ENCODE measurements around the gene ULBP2. TPM values are rescaled to one million over a fixed set of nuclear protein-coding genes. Genes with fewer than 3 reads are reported as not detected.

ULBP2 gene
- total RNA-seq, 1 donor = 2.5 TPM

GRCh38 chr6:149933036-149933435 is 8.8 kb upstream of the ULBP2 start:
- H3K79me2 ChIP-seq (ENCODE audit: insufficient read depth, low read length) = no peaks in the 10 kb centered on the region
- H3K4me1 ChIP-seq (ENCODE audit: insufficient read depth, low read length) = no peaks in the 10 kb centered on the region
- no peaks in the 10 kb centered on the region for H3K36me3 ChIP-seq (ENCODE audit: insufficient read depth, low read length)
- H3K9me3 ChIP-seq (ENCODE audit: low read depth, low read length) = no peaks in the 10 kb centered on the region
- H4K20me1 ChIP-seq (ENCODE audit: insufficient read depth, low read length) = no peaks in the 10 kb centered on the region
- DNase-seq (ENCODE audit: insufficient read length, low spot score, missing footprints) = no peak
- no peak overlapping the region for H3K27ac ChIP-seq (ENCODE audit: low read depth, low read length)
- peaks cover 56% of the 10 kb centered on the region for H3K27me3 ChIP-seq (ENCODE audit: insufficient read depth, low read length)
- no peak overlapping the region for H2AFZ ChIP-seq (ENCODE audit: low read length)
- TF ChIP-seq CTCF (IDR thresholded peaks at IDR 0.05; ENCODE audit: extremely low read depth, low read depth, low read length) = no peak
- H3K4me3 ChIP-seq (ENCODE audit: insufficient read depth, low read length) = no peak overlapping the region
- no peak overlapping the region for H3K4me2 ChIP-seq (ENCODE audit: insufficient read depth, low read length)

- Histone ChIP-seq H3K36me3 (ENCODE audit: insufficient read depth, low read length) (no peaks in the 10 kb centered on the region), H3K27ac (ENCODE audit: low read depth, low read length) (no peak overlapping the region), H3K9me3 (ENCODE audit: low read depth, low read length) (no peaks in the 10 kb centered on the region), H3K4me3 (ENCODE audit: insufficient read depth, low read length) (no peak overlapping the region), H3K79me2 (ENCODE audit: insufficient read depth, low read length) (no peaks in the 10 kb centered on the region), H3K4me1 (ENCODE audit: insufficient read depth, low read length) (peaks cover 3% of the 10 kb centered on the region), H3K27me3 (ENCODE audit: insufficient read depth, low read length) (peaks cover 56% of the 10 kb centered on the region), H3K4me2 (ENCODE audit: insufficient read depth, low read length) (no peak overlapping the region), H4K20me1 (ENCODE audit: insufficient read depth, low read length) (no peaks in the 10 kb centered on the region), H2AFZ (ENCODE audit: low read length) (no peak overlapping the region)
- DNase-seq (ENCODE audit: insufficient read length, low spot score, missing footprints) = no peak
- TF ChIP-seq CTCF (IDR thresholded peaks at IDR 0.05; ENCODE audit: extremely low read depth, low read depth, low read length) = no peak
Observed at GRCh38 chr6:149933461-149933860, 8.4 kb upstream of the ULBP2 start.

- TF ChIP-seq CTCF (IDR thresholded peaks at IDR 0.05; ENCODE audit: extremely low read depth, low read depth, low read length) = peak; percentile 82
- Histone ChIP-seq H3K27me3 (ENCODE audit: insufficient read depth, low read length) (peaks cover 57% of the 10 kb centered on the region), H3K4me3 (ENCODE audit: insufficient read depth, low read length) (no peak overlapping the region), H3K36me3 (ENCODE audit: insufficient read depth, low read length) (no peaks in the 10 kb centered on the region), H3K4me2 (ENCODE audit: insufficient read depth, low read length) (no peak overlapping the region), H2AFZ (ENCODE audit: low read length) (no peak overlapping the region), H4K20me1 (ENCODE audit: insufficient read depth, low read length) (no peaks in the 10 kb centered on the region), H3K79me2 (ENCODE audit: insufficient read depth, low read length) (no peaks in the 10 kb centered on the region), H3K4me1 (ENCODE audit: insufficient read depth, low read length) (peaks cover 12% of the 10 kb centered on the region), H3K9me3 (ENCODE audit: low read depth, low read length) (no peaks in the 10 kb centered on the region), H3K27ac (ENCODE audit: low read depth, low read length) (no peak overlapping the region)
- peak; percentile 73 for DNase-seq (ENCODE audit: insufficient read length, low spot score, missing footprints)
Observed at GRCh38 chr6:149934249-149935156, 7.3 kb upstream of the ULBP2 start.

GRCh38 chr6:149935246-149935645 is 6.6 kb upstream of the ULBP2 start:
- no peaks in the 10 kb centered on the region for H3K36me3 ChIP-seq (ENCODE audit: insufficient read depth, low read length)
- peak; percentile 76 for DNase-seq (ENCODE audit: insufficient read length, low spot score, missing footprints)
- H3K9me3 ChIP-seq (ENCODE audit: low read depth, low read length) = no peaks in the 10 kb centered on the region
- H4K20me1 ChIP-seq (ENCODE audit: insufficient read depth, low read length) = no peaks in the 10 kb centered on the region
- TF ChIP-seq CTCF (IDR thresholded peaks at IDR 0.05; ENCODE audit: extremely low read depth, low read depth, low read length) = no peak
- H3K27ac ChIP-seq (ENCODE audit: low read depth, low read length) = no peak overlapping the region
- H3K4me1 ChIP-seq (ENCODE audit: insufficient read depth, low read length) = peaks cover 12% of the 10 kb centered on the region
- peaks cover 54% of the 10 kb centered on the region for H3K27me3 ChIP-seq (ENCODE audit: insufficient read depth, low read length)
- H3K79me2 ChIP-seq (ENCODE audit: insufficient read depth, low read length) = no peaks in the 10 kb centered on the region
- no peak overlapping the region for H3K4me2 ChIP-seq (ENCODE audit: insufficient read depth, low read length)
- H2AFZ ChIP-seq (ENCODE audit: low read length) = no peak overlapping the region
- no peak overlapping the region for H3K4me3 ChIP-seq (ENCODE audit: insufficient read depth, low read length)
